ENCODE results near the gene TSPEAR. TPM values are rescaled to one million over a fixed set of nuclear protein-coding genes. Genes with fewer than 3 reads are reported as not detected.

TSPEAR gene
- total RNA-seq, 3 donors from 2014 or later (not counting 1 experiment from before 2014, with no cell fraction given), result not detected

DNA sequence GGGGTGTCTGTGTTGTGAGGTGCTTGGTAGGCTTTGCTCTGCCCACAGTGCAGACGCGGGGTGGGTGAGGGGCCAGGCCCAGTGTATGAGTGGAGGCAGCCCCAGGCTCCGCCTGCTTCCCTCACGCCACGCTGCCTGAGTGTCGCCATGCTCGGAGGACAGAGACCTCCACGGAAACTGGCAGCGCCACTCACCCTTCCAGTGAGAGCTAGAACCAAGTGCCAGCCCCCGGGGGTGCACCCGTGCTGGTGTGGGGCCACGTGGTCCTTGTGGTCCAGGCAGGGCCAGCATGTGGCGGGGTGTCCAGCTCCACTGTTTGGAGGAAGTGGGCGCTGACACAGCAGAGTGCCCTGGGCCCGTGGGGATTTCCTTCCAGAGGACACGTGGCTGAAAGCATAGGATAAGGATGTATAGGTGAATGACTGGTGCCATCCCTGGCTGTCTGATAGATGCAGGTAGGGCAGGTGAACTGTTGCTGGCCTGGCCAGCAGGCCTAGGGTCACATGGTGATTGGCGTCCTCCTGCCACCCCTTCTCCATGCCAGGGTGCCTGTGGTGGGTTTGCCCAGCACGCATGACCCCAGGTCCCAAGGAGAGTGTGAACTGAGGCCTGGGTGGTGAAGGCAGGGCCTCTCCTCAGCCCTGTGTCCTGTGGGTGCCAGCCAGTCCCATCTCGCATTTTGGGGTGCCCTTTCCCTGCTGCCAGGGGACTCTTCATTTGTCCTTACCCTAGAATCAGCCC is 252.2 kb downstream of the TSPEAR start:
- Mint-ChIP-seq H3K27me3 (ENCODE audit: low read depth in 2 of 2) (peaks cover 0 to 7% of the 10 kb centered on the region in 2 donors), H3K27ac (no peak overlapping the region), H3K36me3 (no peaks in the 10 kb centered on the region), H3K9me3 (peaks cover 0 to 4% of the 10 kb centered on the region in 2 donors), H3K4me1 (no peaks in the 10 kb centered on the region), H3K4me3 (no peak overlapping the region)
- DNase-seq, result no peak
- ATAC-seq, result no peak
- TF ChIP-seq, protein P1, sequence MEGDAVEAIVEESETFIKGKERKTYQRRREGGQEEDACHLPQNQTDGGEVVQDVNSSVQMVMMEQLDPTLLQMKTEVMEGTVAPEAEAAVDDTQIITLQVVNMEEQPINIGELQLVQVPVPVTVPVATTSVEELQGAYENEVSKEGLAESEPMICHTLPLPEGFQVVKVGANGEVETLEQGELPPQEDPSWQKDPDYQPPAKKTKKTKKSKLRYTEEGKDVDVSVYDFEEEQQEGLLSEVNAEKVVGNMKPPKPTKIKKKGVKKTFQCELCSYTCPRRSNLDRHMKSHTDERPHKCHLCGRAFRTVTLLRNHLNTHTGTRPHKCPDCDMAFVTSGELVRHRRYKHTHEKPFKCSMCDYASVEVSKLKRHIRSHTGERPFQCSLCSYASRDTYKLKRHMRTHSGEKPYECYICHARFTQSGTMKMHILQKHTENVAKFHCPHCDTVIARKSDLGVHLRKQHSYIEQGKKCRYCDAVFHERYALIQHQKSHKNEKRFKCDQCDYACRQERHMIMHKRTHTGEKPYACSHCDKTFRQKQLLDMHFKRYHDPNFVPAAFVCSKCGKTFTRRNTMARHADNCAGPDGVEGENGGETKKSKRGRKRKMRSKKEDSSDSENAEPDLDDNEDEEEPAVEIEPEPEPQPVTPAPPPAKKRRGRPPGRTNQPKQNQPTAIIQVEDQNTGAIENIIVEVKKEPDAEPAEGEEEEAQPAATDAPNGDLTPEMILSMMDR (IDR thresholded peaks at IDR 0.05), result no peak
- WGBS (ENCODE audit: insufficient coverage), result 82% methylated on average over 19 of the region's 19 CpGs
- Histone ChIP-seq H3K9me3 (ENCODE audit: control insufficient read depth, insufficient read depth, low read length) (peaks cover 2% of the 10 kb centered on the region), H3K27me3 (ENCODE audit: control insufficient read depth, insufficient read depth, low read length) (no peaks in the 10 kb centered on the region), H3K36me3 (ENCODE audit: control insufficient read depth, insufficient read depth, low read length) (no peaks in the 10 kb centered on the region), H3K4me1 (ENCODE audit: control insufficient read depth, insufficient read depth, low read length) (peaks cover 14% of the 10 kb centered on the region), H3K27ac (ENCODE audit: low read length) (no peak overlapping the region), H3K4me3 (ENCODE audit: low read length) (no peak overlapping the region)
- intact Hi-C loops (cut with micrococcal nuclease), result no loop called here

DNA sequence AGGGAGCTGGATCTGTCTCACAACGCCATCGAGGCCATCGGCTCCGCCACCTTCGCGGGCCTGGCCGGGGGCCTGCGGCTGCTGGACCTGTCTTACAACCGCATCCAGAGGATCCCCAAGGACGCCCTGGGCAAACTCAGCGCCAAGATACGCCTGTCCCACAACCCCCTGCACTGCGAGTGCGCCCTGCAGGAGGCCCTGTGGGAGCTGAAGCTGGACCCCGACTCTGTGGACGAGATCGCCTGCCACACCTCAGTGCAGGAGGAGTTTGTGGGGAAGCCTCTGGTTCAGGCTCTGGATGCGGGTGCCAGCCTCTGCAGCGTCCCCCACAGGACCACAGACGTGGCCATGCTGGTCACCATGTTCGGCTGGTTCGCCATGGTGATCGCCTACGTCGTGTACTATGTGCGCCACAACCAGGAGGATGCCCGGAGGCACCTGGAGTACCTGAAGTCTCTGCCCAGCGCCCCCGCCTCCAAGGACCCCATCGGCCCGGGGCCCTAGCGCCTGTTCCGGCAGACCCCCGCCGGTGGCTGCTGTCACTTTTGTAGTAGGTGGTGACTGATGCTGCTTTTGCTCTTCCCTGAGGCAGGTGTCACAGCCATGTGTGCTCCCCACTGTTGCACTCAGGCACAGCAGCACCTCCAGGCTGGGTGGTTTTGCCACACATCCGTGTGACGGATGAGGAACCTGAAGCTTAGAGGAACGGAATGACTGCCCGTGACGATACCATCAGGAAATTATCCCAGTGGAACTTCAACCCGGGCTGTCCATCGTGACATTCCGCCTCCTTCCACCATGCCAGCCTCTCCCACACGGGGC is 254.2 kb downstream of the TSPEAR start:
- no peak for ATAC-seq
- intact Hi-C loops (cut with micrococcal nuclease), result no loop called here
- peaks cover 14% of the 10 kb centered on the region for H3K4me1 ChIP-seq (ENCODE audit: control insufficient read depth, insufficient read depth, low read length)
- H3K27ac ChIP-seq (ENCODE audit: low read length), result no peak overlapping the region
- TF ChIP-seq, protein P1 (IDR thresholded peaks at IDR 0.05), result no peak
- DNase-seq, result no peak
- no peak overlapping the region for H3K4me3 ChIP-seq (ENCODE audit: low read length)
- Mint-ChIP-seq H3K4me3 (peak overlapping the region; percentile 58), H3K27me3 (ENCODE audit: low read depth in 2 of 2) (peaks cover 5 to 7% of the 10 kb centered on the region in 2 donors), H3K36me3 (no peaks in the 10 kb centered on the region), H3K9me3 (peaks cover 0 to 8% of the 10 kb centered on the region in 2 donors), H3K4me1 (no peaks in the 10 kb centered on the region), H3K27ac (no peak overlapping the region)
- WGBS (ENCODE audit: insufficient coverage), result 95% methylated on average over 44 of the region's 44 CpGs
- no peaks in the 10 kb centered on the region for H3K36me3 ChIP-seq (ENCODE audit: control insufficient read depth, insufficient read depth, low read length)
- H3K9me3 ChIP-seq (ENCODE audit: control insufficient read depth, insufficient read depth, low read length), result peaks cover 3% of the 10 kb centered on the region
- H3K27me3 ChIP-seq (ENCODE audit: control insufficient read depth, insufficient read depth, low read length), result no peaks in the 10 kb centered on the region

DNA sequence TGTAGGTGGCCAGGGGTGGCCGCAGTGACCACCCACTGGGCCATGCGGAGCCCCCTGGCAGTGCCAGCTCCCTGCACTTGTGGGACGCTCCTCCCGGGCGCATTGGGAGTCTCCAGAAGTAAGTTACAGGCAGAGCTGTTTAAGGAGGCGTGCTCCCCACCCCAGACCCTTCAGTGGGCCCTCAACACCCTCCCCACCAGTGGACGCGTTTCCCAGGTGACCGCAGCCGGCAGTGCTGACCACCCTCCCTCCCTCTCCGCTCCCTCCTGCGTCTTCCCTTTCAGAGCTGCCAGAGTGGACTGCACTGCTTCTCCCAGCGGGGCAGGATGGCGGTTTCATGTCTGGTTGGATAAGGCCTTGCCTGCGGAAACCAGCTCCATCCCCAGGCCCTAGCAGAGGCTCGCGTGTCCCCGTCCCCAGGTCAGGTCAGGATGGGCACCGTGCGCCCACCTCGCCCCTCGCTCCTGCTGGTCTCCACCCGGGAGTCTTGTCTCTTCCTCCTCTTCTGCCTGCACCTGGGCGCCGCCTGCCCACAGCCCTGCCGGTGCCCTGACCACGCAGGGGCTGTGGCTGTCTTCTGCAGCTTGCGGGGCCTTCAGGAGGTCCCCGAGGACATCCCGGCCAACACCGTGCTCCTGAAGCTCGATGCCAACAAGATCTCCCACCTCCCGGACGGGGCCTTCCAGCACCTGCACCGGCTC is 255.0 kb downstream of the TSPEAR start:
- Mint-ChIP-seq H3K27me3 (ENCODE audit: low read depth in 2 of 2) (peaks cover 12 to 13% of the 10 kb centered on the region in 2 donors), H3K36me3 (no peaks in the 10 kb centered on the region), H3K4me3 (peak overlapping the region; percentile 85), H3K4me1 (no peaks in the 10 kb centered on the region), H3K27ac (no peak overlapping the region), H3K9me3 (peaks cover 0 to 8% of the 10 kb centered on the region in 2 donors)
- Histone ChIP-seq H3K27me3 (ENCODE audit: control insufficient read depth, insufficient read depth, low read length) (no peaks in the 10 kb centered on the region), H3K4me3 (ENCODE audit: low read length) (no peak overlapping the region), H3K9me3 (ENCODE audit: control insufficient read depth, insufficient read depth, low read length) (peaks cover 3% of the 10 kb centered on the region), H3K4me1 (ENCODE audit: control insufficient read depth, insufficient read depth, low read length) (peaks cover 14% of the 10 kb centered on the region), H3K36me3 (ENCODE audit: control insufficient read depth, insufficient read depth, low read length) (no peaks in the 10 kb centered on the region), H3K27ac (ENCODE audit: low read length) (no peak overlapping the region)
- ATAC-seq (no peak), DNase-seq (peak in 1 of 2 donors; percentile 9)
- TF ChIP-seq, protein P1 (IDR thresholded peaks at IDR 0.05), result no peak
- WGBS (ENCODE audit: insufficient coverage), result 86% methylated on average over 35 of the region's 35 CpGs
- intact Hi-C loops (cut with micrococcal nuclease), result no loop called here
